Endodermal cell (in vitro differentiated cells): ENCODE data around the gene COLEC11. TPM values are rescaled to one million over a fixed set of nuclear protein-coding genes. Genes with fewer than 3 reads are reported as not detected.
"Not testable (repeated sequence)": the region's sequence is repeated elsewhere in the genome, so short reads cannot be mapped to it uniquely, and the experiment has no call there.

ENCODE experiments used
- DNase-seq: peaks from one replicate; pipeline ENCODE4 v3.0.0-alpha.2; 2017
- H3K27ac ChIP-seq: 2 replicates; pipeline ENCODE4 v1.5.1; 2013; ENCODE audit warnings: mild to moderate bottlenecking, low read depth, low read length, moderate library complexity
- H3K27me3 ChIP-seq: 2 replicates; pipeline ENCODE4 v1.6.1; 2013; ENCODE audit warnings: mild to moderate bottlenecking, low read length, moderate library complexity; ENCODE audit not compliant: insufficient read depth, control insufficient read depth, poor library complexity, severe bottlenecking
- H3K36me3 ChIP-seq: 2 replicates; pipeline ENCODE4 v1.7.0; 2013; ENCODE audit warnings: mild to moderate bottlenecking, low read length, moderate library complexity; ENCODE audit not compliant: control insufficient read depth, insufficient read depth
- H3K4me1 ChIP-seq: one replicate; pipeline ENCODE4 v1.7.0; 2013; ENCODE audit warnings: low read length; ENCODE audit not compliant: control insufficient read depth, insufficient read depth
- H3K4me3 ChIP-seq: 2 replicates; pipeline ENCODE4 v1.5.1; 2013; ENCODE audit warnings: mild to moderate bottlenecking, low read length, moderate library complexity
- H3K9ac ChIP-seq: 2 replicates; pipeline ENCODE4 v1.6.1; 2013; ENCODE audit warnings: mild to moderate bottlenecking, low read length, moderate library complexity; ENCODE audit not compliant: poor library complexity, severe bottlenecking; ENCODE audit errors: extremely low read depth
- H3K9me3 ChIP-seq: 2 replicates; pipeline ENCODE4 v1.6.1; 2013; ENCODE audit warnings: mild to moderate bottlenecking, low read length, moderate library complexity; ENCODE audit not compliant: control insufficient read depth
- H3K27ac Mint-ChIP-seq: 2 replicates; pipeline ENCODE4 v1.8.0; 2020; ENCODE audit warnings: mixed read lengths
- H3K27me3 Mint-ChIP-seq: 2 replicates; pipeline ENCODE4 v1.8.0; 2021; ENCODE audit warnings: mild to moderate bottlenecking, mixed read lengths; ENCODE audit not compliant: insufficient read depth
- H3K36me3 Mint-ChIP-seq: 2 replicates; pipeline ENCODE4 v1.8.0; 2020; ENCODE audit warnings: low read depth, mixed read lengths
- H3K4me1 Mint-ChIP-seq: 2 replicates; pipeline ENCODE4 v1.8.0; 2020; ENCODE audit warnings: mixed read lengths
- H3K4me3 Mint-ChIP-seq: 2 replicates; pipeline ENCODE4 v1.8.0; 2020; ENCODE audit warnings: mild to moderate bottlenecking, moderate library complexity, mixed read lengths
- H3K9me3 Mint-ChIP-seq: 2 replicates; pipeline ENCODE4 v1.8.0; 2020; ENCODE audit warnings: mild to moderate bottlenecking, mixed read lengths
- CTCF ChIP-seq: fragments of 200-600 bp; sonication (generic); conservative IDR thresholded peaks from 2 replicates; pipeline ENCODE4 v1.5.0; 2021; ENCODE audit warnings: antibody characterized with exemption, mild to moderate bottlenecking
- WGBS, 2 experiments: methylation state at CpG; one replicate each; pipeline versions ENCODE4 v1.1.5 to v1.1.7; 2013; ENCODE audit warnings: missing lambda C conversion rate in 2 of 2, mixed read lengths in 1 of 2; ENCODE audit not compliant: insufficient coverage in 1 of 2, insufficient read length in 1 of 2; 5-methylcytosine and 5-hydroxymethylcytosine counted together
- total RNA-seq, 2 donors: library from RNA; stranded (reverse); fragmentation: NEBNext Ultra II Directional in 1 of 2; extraction: Animal tissue kit (Norgen Biotek cat#: 25700) in 1 of 2; gene quantifications; 2 replicates in 1 of 2; 3 replicates in 1 of 2; pipeline ENCODE4 v1.2.1, GENCODE V29; 2021

The COLEC11 gene
- total RNA-seq, 2 donors from 2014 or later, result 1.1 to 1.5 TPM

DNA sequence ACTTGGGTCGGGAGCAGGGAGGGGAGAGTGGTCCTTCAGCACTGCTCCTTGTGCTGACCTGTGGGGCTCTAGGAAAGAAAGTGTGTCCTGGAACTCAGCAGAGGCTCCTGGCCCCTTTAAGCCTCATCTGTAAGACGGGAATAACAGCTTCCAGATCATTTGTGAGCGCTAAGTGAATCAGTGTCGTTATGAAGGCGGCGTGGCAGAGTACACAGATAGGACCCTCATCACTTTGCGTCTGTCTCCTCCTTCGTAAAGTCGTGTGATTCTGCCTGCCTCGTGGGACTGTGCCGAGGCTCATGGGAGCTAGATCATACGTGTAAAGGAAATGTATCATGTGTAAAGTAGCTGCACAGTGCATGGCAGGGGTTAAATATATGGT, 18.6 kb downstream of the COLEC11 start:
- H3K4me1 Mint-ChIP-seq, result peaks cover 6% of the 10 kb centered on the region
- DNase-seq, result no peak
- H3K27ac Mint-ChIP-seq, result no peak overlapping the region
- H3K9me3 Mint-ChIP-seq, result peaks cover 45% of the 10 kb centered on the region
- Histone ChIP-seq H3K9me3 (peaks cover 13% of the 10 kb centered on the region), H3K27ac (no peak overlapping the region), H3K4me1 (no peaks in the 10 kb centered on the region), H3K36me3 (no peaks in the 10 kb centered on the region), H3K9ac (no peak overlapping the region), H3K4me3 (no peak overlapping the region), H3K27me3 (peaks cover 38% of the 10 kb centered on the region)
- H3K36me3 Mint-ChIP-seq, result peaks cover 3% of the 10 kb centered on the region
- H3K27me3 Mint-ChIP-seq, result peaks cover 51% of the 10 kb centered on the region
- H3K4me3 Mint-ChIP-seq, result no peak overlapping the region
- no peak for TF ChIP-seq CTCF
- WGBS, 2 experiments, result 94 to 95% methylated on average over 9 to 12 of the region's 12 CpGs

GRCh38 chr2:3614743-3615142, 19.8 kb downstream of the COLEC11 start:
- H3K27me3 ChIP-seq, result peaks cover 32% of the 10 kb centered on the region
- H3K9me3 Mint-ChIP-seq, result peaks cover 46% of the 10 kb centered on the region
- 77% methylated on average over 2 of the region's 2 CpGs; no CpG with 5 or more reads in 1 of the 2 experiments for WGBS, 2 experiments
- H3K9ac ChIP-seq, H3K4me3 Mint-ChIP-seq, H3K36me3 Mint-ChIP-seq, H3K4me3 ChIP-seq, H3K27ac ChIP-seq, H3K27ac Mint-ChIP-seq, DNase-seq, H3K4me1 ChIP-seq, H3K36me3 ChIP-seq, H3K4me1 Mint-ChIP-seq: not testable (repeated sequence)
- H3K27me3 Mint-ChIP-seq, result peaks cover 51% of the 10 kb centered on the region
- H3K9me3 ChIP-seq, result peaks cover 13% of the 10 kb centered on the region

DNA sequence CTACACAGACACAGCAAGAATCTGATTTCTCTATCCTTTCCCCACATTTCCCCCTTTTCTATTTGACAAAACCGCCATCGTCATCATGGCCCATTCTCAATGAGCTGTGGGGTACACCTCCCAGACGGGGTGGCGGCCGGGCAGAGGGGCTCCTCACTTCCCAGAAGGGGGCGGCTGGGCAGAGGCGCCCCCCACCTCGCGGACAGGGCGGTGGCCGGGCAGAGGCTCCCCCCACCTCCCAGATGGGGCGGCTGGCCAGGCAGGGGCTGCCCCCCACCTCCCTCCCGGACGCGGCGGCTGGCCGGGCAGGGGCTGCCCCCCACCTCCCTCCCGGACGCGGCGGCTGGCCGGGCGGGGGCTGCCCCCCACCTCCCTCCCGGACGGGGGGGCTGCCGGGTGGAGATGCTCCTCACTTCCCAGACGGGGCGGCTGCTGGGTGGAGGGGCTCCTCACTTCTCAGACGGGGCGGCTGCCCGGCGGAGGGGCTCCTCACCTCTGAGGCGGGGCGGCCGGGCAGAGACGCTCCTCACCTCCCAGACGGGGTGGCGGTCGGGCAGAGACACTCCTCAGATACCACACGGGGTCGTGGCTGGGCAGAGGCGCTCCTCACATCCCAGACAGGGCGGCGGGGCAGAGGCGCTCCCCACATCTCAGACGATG, 20.8 kb downstream of the COLEC11 start:
- H3K9me3 ChIP-seq, result peaks cover 13% of the 10 kb centered on the region
- Mint-ChIP-seq H3K27me3 (peaks cover 44% of the 10 kb centered on the region), H3K9me3 (peaks cover 46% of the 10 kb centered on the region)
- 96 to 100% methylated on average over 2 to 36 of the region's 46 CpGs for WGBS, 2 experiments
- not testable (repeated sequence) for H3K4me1 ChIP-seq, DNase-seq, H3K9ac ChIP-seq, H3K36me3 ChIP-seq, H3K27ac ChIP-seq, H3K4me3 Mint-ChIP-seq, H3K36me3 Mint-ChIP-seq, H3K4me1 Mint-ChIP-seq, H3K27ac Mint-ChIP-seq, H3K4me3 ChIP-seq
- H3K27me3 ChIP-seq, result peaks cover 24% of the 10 kb centered on the region

DNA sequence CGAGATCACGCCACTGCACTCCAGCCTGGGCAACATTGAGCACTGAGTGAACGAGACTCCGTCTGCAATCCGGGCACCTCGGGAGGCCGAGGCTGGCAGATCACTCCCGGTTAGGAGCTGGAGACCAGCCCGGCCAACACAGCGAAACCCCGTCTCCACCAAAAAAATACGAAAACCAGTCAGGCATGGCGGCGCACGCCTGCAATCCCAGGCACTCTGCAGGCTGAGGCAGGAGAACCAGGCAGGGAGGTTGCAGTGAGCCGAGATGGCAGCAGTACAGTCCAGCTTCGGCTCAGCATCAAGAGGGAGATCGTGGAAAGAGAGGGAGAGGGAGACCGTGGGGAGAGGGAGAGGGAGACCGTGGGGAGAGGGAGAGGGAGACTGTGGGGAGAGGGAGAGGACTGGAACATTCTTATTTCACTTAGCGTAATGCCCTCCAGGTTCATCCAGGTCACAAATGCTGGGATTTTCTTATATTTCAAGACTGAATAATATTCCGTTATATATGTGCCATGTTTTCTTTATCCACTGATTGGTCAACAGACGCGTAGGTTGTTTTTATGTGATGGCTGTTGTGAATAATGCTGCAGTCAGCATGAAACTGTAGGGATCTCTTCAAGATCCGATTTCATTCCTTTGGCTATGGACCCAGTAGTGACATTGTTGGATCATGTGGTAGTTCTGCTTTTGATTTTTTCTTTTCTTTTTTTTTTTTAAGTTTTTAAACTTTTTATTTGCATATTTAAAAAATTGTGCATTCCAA, 21.7 kb downstream of the COLEC11 start:
- peaks cover 37% of the 10 kb centered on the region for H3K27me3 Mint-ChIP-seq
- H3K36me3 ChIP-seq, H3K4me1 ChIP-seq, DNase-seq, H3K9ac ChIP-seq, H3K4me3 Mint-ChIP-seq, H3K4me3 ChIP-seq, H3K27ac Mint-ChIP-seq, H3K27ac ChIP-seq, H3K36me3 Mint-ChIP-seq, H3K4me1 Mint-ChIP-seq: not testable (repeated sequence)
- peaks cover 22% of the 10 kb centered on the region for H3K27me3 ChIP-seq
- 92 to 96% methylated on average over 8 to 25 of the region's 25 CpGs for WGBS, 2 experiments
- H3K9me3 Mint-ChIP-seq, result peaks cover 46% of the 10 kb centered on the region
- H3K9me3 ChIP-seq, result peaks cover 13% of the 10 kb centered on the region
